ENCODE data around the gene MCM3.

The MCM3 gene
- total RNA-seq, result 23.4 to 108 reads per million in 2 donors

GRCh38 chr6:52284460-52285176 lies at the start of gene MCM3:
Gene MCM3, minus strand, starts transcription at chr6:52284742. Its CDS starts 68 bp downstream, at chr6:52284674.
- peak; percentile 86 for DNase-seq

GRCh38 chr6:52333840-52334200 lies 49.3 kb upstream of the MCM3 start:
- DNase-seq, result no peak

GRCh38 chr6:52331793-52332457 lies 47.4 kb upstream of the MCM3 start:
- DNase-seq, result no peak

- DNase-seq, result no peak
Observed at GRCh38 chr6:52330470-52330869, 45.9 kb upstream of the MCM3 start.

- no peak for DNase-seq
Observed at GRCh38 chr6:52328729-52329128, 44.2 kb upstream of the MCM3 start.

- DNase-seq, result no peak
Observed at GRCh38 chr6:52328303-52328662, 43.7 kb upstream of the MCM3 start.

GRCh38 chr6:52326540-52327364 lies 42.2 kb upstream of the MCM3 start:
- DNase-seq, result no peak

- DNase-seq, result no peak
Observed at GRCh38 chr6:52325695-52326471, 41.3 kb upstream of the MCM3 start.

- DNase-seq, result no peak
Observed at GRCh38 chr6:52324189-52324588, 39.6 kb upstream of the MCM3 start.

- DNase-seq, result no peak
Observed at GRCh38 chr6:52317841-52318581, 33.5 kb upstream of the MCM3 start.

- DNase-seq, result no peak
Observed at GRCh38 chr6:52317211-52317610, 32.7 kb upstream of the MCM3 start.

- no peak for DNase-seq
Observed at GRCh38 chr6:52314752-52315151, 30.2 kb upstream of the MCM3 start.

GRCh38 chr6:52312461-52312860 lies 27.9 kb upstream of the MCM3 start:
- DNase-seq, result no peak

- DNase-seq, result no peak
Observed at GRCh38 chr6:52310932-52311331, 26.4 kb upstream of the MCM3 start.

GRCh38 chr6:52307900-52308372 lies 23.4 kb upstream of the MCM3 start:
- no peak for DNase-seq

GRCh38 chr6:52306972-52307870 lies 22.7 kb upstream of the MCM3 start:
- no peak for DNase-seq

- no peak for DNase-seq
Observed at GRCh38 chr6:52305948-52306767, 21.6 kb upstream of the MCM3 start.

- no peak for DNase-seq
Observed at GRCh38 chr6:52305411-52305810, 20.9 kb upstream of the MCM3 start.

- DNase-seq, result no peak
Observed at GRCh38 chr6:52304983-52305390, 20.4 kb upstream of the MCM3 start.

GRCh38 chr6:52303178-52303577 lies 18.6 kb upstream of the MCM3 start:
- no peak for DNase-seq
